Measurements from ENCODE around the gene DPCD. TPM values are rescaled to one million over a fixed set of nuclear protein-coding genes. Genes with fewer than 3 reads are reported as not detected.
A peak's percentile ranks its signal among the peaks of the same experiment; 100 is the strongest.

The DPCD gene
- total RNA-seq, 1 donor from 2014 or later: 12.1 TPM

GRCh38 chr10:101567165-101568006 is 20.7 kb upstream of the DPCD start:
- DNase-seq (ENCODE audit: low read depth in 2 of 2): no peak

GRCh38 chr10:101568054-101568745 is 19.9 kb upstream of the DPCD start:
- DNase-seq (ENCODE audit: low read depth in 2 of 2): no peak

DNA sequence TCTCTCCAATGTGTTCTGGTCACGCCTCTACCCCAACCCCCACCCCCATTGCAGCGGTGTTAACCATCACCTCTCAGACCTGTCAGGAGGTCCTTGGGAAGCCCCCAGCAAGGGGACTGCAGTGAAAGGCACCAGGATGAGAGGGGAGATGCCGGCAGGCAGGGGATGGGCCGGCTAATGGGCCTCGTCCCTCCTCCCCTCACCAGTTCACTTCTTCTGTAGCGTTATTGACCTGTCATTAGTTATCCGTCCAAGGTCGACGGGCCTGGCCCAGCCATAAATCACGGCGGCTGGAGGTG is 18.8 kb upstream of the DPCD start:
- DNase-seq (ENCODE audit: low read depth in 2 of 2): no peak

DNA sequence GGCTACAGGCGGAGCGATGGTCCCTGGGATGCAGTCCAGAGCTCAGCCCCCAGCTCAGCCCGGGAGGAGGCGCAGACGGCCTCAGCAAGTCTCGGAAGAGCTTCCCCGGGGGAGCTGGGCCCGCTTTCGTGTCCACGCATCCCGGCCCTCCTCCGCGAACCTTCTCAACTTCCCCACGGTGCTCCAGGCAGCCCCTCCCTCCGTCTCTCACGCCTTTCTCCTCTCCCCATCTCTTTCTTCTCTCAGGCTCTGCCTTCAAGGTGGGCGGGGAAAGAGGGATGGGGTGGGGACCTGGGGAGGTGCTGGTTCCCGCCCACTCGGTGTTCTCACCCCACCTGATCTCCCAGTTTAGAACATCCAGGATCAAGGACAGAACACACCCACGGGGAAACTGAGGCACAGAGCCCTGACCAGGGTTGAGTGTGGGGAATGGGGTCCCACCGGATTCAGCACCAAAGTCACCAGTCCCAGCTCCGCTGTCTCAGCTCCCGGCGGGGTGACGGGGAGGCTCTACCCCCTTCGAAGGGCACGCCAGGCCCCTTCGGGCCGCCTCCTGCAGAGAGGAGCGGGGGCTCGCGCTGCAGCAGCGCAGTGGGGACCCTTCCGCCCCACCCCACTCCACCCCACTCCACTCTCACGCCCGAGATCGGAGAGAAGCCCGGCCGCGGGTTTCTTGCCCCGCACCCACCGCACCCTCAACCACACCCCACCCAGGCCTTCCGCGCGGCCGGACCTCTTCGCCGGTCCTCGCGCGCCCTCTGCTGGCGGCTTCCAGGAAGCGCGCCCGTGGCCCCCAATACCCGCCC is 18.3 kb upstream of the DPCD start:
- peak; percentile 57 to 71 for DNase-seq (ENCODE audit: low read depth in 2 of 2)

- DNase-seq (ENCODE audit: low read depth in 2 of 2): no peak
Measured at GRCh38 chr10:101570428-101571270, 17.5 kb upstream of the DPCD start.

DNA sequence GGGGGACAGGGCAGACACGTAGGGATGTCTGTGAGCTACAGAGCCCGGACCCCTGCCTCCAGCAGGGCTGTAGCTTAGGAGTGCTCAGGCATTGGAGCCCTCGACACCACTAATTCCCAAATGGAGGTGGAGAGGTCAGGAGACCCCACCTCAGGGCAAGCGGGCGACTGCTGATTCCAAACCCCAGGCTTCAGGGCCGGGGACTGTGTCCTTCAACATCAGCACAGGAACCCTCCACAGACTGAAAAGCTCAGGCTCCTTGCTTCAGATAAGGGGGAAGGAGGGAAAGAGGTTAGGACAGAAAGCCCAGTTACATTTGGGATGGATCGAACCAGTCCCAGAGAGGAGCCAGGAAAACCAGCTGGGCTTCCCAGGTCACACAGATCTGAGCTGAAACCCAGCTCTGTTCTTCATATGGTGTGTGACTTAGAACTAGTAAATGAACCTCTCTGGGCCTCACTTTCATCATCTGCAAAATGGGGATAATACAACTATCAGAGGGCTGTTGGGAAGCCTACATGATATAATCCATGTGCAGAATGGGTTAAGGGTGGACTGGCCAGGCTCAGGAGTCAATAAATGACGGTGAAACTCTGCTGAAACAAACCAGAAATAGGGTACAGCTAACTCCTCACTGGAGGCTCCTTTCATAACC is 16.7 kb upstream of the DPCD start:
- no peak for DNase-seq (ENCODE audit: low read depth in 2 of 2)

- no peak for DNase-seq (ENCODE audit: low read depth in 2 of 2)
Measured at GRCh38 chr10:101572126-101572525, 16.0 kb upstream of the DPCD start.

DNA sequence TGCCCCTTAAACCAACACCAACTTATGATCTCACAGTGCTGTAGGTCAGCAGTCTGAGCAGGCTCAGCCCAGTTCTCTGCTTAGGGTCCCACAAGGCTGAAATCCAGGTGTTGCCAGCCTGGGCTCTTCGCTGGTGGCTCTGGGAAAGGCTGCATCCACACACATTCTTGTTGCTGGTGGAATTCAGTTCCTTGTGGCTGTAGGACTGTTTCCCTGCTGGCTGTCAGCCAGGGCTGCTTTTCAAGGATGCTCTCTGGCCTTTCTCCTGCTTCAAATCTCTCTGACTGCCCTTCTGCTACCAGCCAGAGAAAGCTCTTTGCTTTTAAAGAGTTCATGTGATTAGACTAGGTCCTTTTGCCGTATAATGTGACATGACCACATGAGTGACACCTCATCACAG is 15.3 kb upstream of the DPCD start:
- no peak for DNase-seq (ENCODE audit: low read depth in 2 of 2)

- DNase-seq (ENCODE audit: low read depth in 2 of 2): no peak
Measured at GRCh38 chr10:101573885-101574753, 14.0 kb upstream of the DPCD start.

DNA sequence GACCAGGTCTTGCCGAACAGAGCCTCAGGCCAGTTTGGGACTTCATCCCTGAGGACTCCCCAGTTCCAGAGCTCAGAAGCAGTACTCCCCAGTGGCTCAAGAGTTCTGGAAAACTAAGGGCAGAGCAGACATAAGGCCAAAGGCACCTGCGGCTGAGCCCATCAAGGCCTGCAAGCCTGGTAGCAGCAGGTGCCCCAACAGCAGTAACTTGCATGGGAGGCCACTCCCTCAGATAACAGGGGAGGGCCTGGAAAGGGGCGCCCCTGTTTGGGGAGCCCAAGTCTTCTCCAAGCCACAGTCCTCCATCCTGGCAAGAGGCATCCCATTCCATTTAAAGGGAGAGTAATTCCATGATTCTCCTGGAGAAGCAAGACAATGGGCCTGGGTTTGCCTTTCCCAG is 13.0 kb upstream of the DPCD start:
- no peak for DNase-seq (ENCODE audit: low read depth in 2 of 2)

DNA sequence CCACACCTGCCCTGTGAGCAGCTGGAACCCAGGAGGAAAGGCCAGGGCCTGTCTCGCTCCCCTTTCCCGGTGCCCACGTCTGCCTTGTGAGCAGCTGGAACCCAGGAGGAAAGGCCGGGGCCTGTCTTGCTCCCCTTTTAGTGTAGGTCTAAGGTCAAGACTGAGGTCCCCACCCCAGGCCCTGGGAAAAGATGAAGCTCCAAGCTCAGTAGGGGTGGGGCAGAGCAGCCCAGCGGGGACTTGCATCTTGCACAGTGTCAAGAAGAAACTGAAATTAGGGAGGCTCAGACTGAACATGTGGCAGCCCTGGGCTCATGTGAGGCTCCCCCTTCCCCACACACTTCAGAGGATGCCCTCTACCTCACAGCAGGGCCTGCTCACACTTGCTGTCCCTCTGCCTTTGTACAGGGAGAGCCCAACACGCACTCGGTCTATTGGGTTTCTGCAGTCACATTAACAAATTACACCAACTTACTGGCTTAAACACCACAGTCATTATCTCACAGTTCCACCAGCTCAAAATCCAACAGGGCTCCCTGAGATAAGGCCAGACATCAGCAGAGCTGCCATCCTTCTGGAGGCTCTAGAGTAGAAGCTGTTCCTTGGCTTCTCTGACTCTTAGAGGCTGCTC is 12.4 kb upstream of the DPCD start:
- no peak for DNase-seq (ENCODE audit: low read depth in 2 of 2)

GRCh38 chr10:101576211-101576863 is 11.8 kb upstream of the DPCD start:
- DNase-seq (ENCODE audit: low read depth in 2 of 2): no peak

GRCh38 chr10:101577121-101577871 is 10.8 kb upstream of the DPCD start:
- DNase-seq (ENCODE audit: low read depth in 2 of 2): no peak

DNA sequence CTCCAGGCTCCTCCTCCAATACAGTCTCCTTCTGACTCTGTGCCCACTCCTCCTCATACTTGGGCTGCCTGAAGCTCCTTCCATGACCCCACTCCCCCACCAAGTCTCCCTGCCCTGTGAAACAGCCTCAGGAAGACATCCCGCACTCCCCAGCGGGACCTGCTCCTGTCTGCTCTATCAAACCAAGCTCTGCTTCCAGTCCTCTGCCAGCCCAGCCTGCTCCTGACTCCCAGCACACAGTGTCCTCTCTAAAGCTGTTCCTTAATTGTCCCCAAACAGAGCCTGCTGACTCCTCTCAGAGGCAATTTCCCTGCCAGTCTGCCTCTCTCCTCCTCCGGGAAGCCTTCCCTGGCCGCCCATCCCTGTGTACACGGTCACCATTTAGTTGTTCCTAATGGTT is 9.9 kb upstream of the DPCD start:
- DNase-seq (ENCODE audit: low read depth in 2 of 2): no peak

- DNase-seq (ENCODE audit: low read depth in 2 of 2): no peak
Measured at GRCh38 chr10:101578803-101579515, 9.2 kb upstream of the DPCD start.

GRCh38 chr10:101579516-101579870 is 8.6 kb upstream of the DPCD start:
- no peak for DNase-seq (ENCODE audit: low read depth in 2 of 2)

GRCh38 chr10:101580486-101581399 is 7.4 kb upstream of the DPCD start:
- no peak for DNase-seq (ENCODE audit: low read depth in 2 of 2)

Measured in lung microvascular endothelial cell (primary cell).